Psoas muscle (tissue), 8 donors: Measurements from ENCODE around the gene THRA. TPM values are rescaled to one million over a fixed set of nuclear protein-coding genes. Genes with fewer than 3 reads are reported as not detected.
"Not testable (repeated sequence)": the region's sequence is repeated elsewhere in the genome, so short reads cannot be mapped to it uniquely, and the experiment has no call there.

ENCODE experiments used
- ATAC-seq, 4 donors: fragments of 200-7000 bp; cut with Tn5 transposase; one replicate each; pipeline ENCODE4 v1.9.1; 2020; ENCODE audit warnings: moderate library complexity in 3 of 4, mild to moderate bottlenecking in 2 of 4
- DNase-seq, 2 donors: peaks; one replicate each; pipeline ENCODE4 v3.0.0-alpha.2; 2020
- H3K27ac ChIP-seq: fragments of 200-600 bp; one replicate; pipeline ENCODE4 v1.8.0; 2022
- H3K27me3 ChIP-seq, 3 donors: fragments of 200-600 bp in 1 of 3; one replicate each; pipeline versions ENCODE4 v1.6.1 to v1.8.0; 2013 to 2022; ENCODE audit warnings: low read length in 2 of 3, mild to moderate bottlenecking in 2 of 3, moderate library complexity in 1 of 3; ENCODE audit not compliant: insufficient read depth in 3 of 3
- H3K36me3 ChIP-seq, 2 donors: fragments of 200-600 bp in 1 of 2; one replicate each; pipeline versions ENCODE4 v1.6.1 to v1.8.0; 2013 to 2022; ENCODE audit warnings: low read depth in 1 of 2, mild to moderate bottlenecking in 1 of 2, moderate library complexity in 1 of 2; ENCODE audit not compliant: insufficient read depth in 1 of 2
- H3K4me1 ChIP-seq: fragments of 200-600 bp; one replicate; pipeline ENCODE4 v1.8.0; 2022
- H3K4me3 ChIP-seq: fragments of 200-600 bp; one replicate; pipeline ENCODE4 v1.8.0; 2022; ENCODE audit warnings: mild to moderate bottlenecking
- H3K9me3 ChIP-seq: fragments of 200-600 bp; one replicate; pipeline ENCODE4 v1.8.0; 2022
- WGBS, 3 donors: extraction: QIAGEN DNeasy Blood & Tissue Kit; methylation state at CpG; one replicate each; pipeline versions ENCODE4 v1.1.6 to v1.1.7; 2013; 5-methylcytosine and 5-hydroxymethylcytosine counted together
- intact Hi-C, 2 donors: fragments of 100-400 bp; cut with DNase I; formaldehyde crosslinking; loops; one replicate each; pipeline versions ENCODE4 v1.11.0 to v1.14.2; 2022
- polyA plus RNA-seq, 3 donors: library from polyadenylated mRNA; stranded (reverse); fragments of 200-250 nt; gene quantifications; one replicate each; pipeline ENCODE4 v1.2.3, GENCODE V29; 2013
- total RNA-seq, 4 donors: library from RNA; stranded (reverse); fragmentation: NEBNext Ultra II Directional in 2 of 4; extraction: Animal tissue kit (Norgen Biotek cat#: 25700) in 2 of 4; gene quantifications; one replicate each; pipeline versions ENCODE4 v1.2.1 to v1.2.4, GENCODE V29; 2021 to 2023
- TF ChIP-seq, protein P1 (sequence below): fragments of 200-600 bp; IDR thresholded peaks from one replicate; pipeline ENCODE4 v1.8.0; 2022; ENCODE audit warnings: antibody characterized with exemption
- donor health status: healthy with polysubstance abuse.
- donor health status: DM: no; HTN: no; CAD: no; lungs with moderate emphysema.
- donor health status: Bipolar disorder and iron deficiency.
- donor health status: healthy.
- donor health status: DM: yes; HTN: yes; CAD: no.
- donor health status: DM: no; HTN: no; CAD: no.
- donor health status: DM: no; HTN: no; CAD: no.
- donor health status: DM: yes; HTN: yes; CAD: no.

THRA gene
- total and polyA plus RNA-seq, 7 donors = 9.5 to 60.0 (median 41.2) TPM

- Histone ChIP-seq H3K27me3 (no peaks in the 10 kb centered on the region), H3K27ac (peak overlapping the region; percentile 98), H3K4me3 (peak overlapping the region; percentile 85), H3K36me3 (peaks cover 12 to 65% of the 10 kb centered on the region in 2 donors), H3K9me3 (no peaks in the 10 kb centered on the region), H3K4me1 (peaks cover 29% of the 10 kb centered on the region)
- ATAC-seq (peak in 3 of 4 donors; percentile 6 to 7 (median 7)), DNase-seq (no peak)
- intact Hi-C loops = loop anchor here in 1 of 2 donors (2.0 kb wide), 1 partner anchor 17 kb away; no protein-coding TSS in a partner anchor
- 7 to 12% (median 12%) methylated on average over 14 of the region's 14 CpGs for WGBS, 3 donors
- TF ChIP-seq, protein P1, sequence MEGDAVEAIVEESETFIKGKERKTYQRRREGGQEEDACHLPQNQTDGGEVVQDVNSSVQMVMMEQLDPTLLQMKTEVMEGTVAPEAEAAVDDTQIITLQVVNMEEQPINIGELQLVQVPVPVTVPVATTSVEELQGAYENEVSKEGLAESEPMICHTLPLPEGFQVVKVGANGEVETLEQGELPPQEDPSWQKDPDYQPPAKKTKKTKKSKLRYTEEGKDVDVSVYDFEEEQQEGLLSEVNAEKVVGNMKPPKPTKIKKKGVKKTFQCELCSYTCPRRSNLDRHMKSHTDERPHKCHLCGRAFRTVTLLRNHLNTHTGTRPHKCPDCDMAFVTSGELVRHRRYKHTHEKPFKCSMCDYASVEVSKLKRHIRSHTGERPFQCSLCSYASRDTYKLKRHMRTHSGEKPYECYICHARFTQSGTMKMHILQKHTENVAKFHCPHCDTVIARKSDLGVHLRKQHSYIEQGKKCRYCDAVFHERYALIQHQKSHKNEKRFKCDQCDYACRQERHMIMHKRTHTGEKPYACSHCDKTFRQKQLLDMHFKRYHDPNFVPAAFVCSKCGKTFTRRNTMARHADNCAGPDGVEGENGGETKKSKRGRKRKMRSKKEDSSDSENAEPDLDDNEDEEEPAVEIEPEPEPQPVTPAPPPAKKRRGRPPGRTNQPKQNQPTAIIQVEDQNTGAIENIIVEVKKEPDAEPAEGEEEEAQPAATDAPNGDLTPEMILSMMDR = no peak
Measured at GRCh38 chr17:40139566-40140058, 76.8 kb downstream of the THRA start.

GRCh38 chr17:40143166-40143565, 80.4 kb downstream of the THRA start:
- WGBS, 3 donors = 73 to 84% (median 83%) methylated on average over 3 of the region's 3 CpGs
- H3K36me3 ChIP-seq = peaks cover 2 to 71% of the 10 kb centered on the region in 2 donors

More at GRCh38 chr17:40143166-40143565, 80.4 kb downstream of the THRA start:
- ATAC-seq, H3K9me3 ChIP-seq, intact Hi-C loops, H3K27me3 ChIP-seq, H3K4me3 ChIP-seq, DNase-seq: not testable (repeated sequence)
- H3K4me1 ChIP-seq = peaks cover 46% of the 10 kb centered on the region
- peak overlapping the region; percentile 36 for H3K27ac ChIP-seq

Other genes with a start within 250 kb of the THRA start
- under 1 TPM; 0.12 to 0.82 (median 0.57) TPM for gene IKZF3, start 198.7 kb upstream of the THRA start, total RNA-seq
- under 1 TPM; 0.01 to 0.14 (median 0.03) TPM for gene IKZF3, start 198.7 kb upstream of the THRA start, polyA plus RNA-seq
- not detected for gene ZPBP2, start 194.8 kb upstream of the THRA start, total RNA-seq
- gene ZPBP2, start 194.8 kb upstream of the THRA start, polyA plus RNA-seq = not detected
- gene GSDMB, start 144.3 kb upstream of the THRA start, total RNA-seq = 1 to 10 TPM in 1 of 4 donors, under 1 TPM in 3; 0.54 to 3.6 (median 0.93) TPM
- gene GSDMB, start 144.3 kb upstream of the THRA start, polyA plus RNA-seq = 1 to 10 TPM in 1 of 3 donors, under 1 TPM in 2; 0.77 to 1.1 (median 1.00) TPM
- gene ORMDL3, start 135.4 kb upstream of the THRA start, total RNA-seq = 10 to 100 TPM; 16.9 to 25.1 (median 22.0) TPM
- gene ORMDL3, start 135.4 kb upstream of the THRA start, polyA plus RNA-seq = 10 to 100 TPM; 18.7 to 66.9 (median 23.6) TPM
- gene LRRC3C, start 135.2 kb upstream of the THRA start, total RNA-seq = not detected
- under 1 TPM in 1 of 3 donors, not detected in 2; 0.04 TPM for gene LRRC3C, start 135.2 kb upstream of the THRA start, polyA plus RNA-seq
- under 1 TPM in 2 of 4 donors, not detected in 2; 0.24 to 0.32 TPM for gene GSDMA, start 100.0 kb upstream of the THRA start, total RNA-seq
- gene GSDMA, start 100.0 kb upstream of the THRA start, polyA plus RNA-seq = under 1 TPM in 2 of 3 donors, not detected in 1; 0.03 to 0.06 TPM
- gene PSMD3, start 82.2 kb upstream of the THRA start, total RNA-seq = 100 to 1,000 TPM; 137 to 253 (median 220) TPM
- 100 to 1,000 TPM; 168 to 392 (median 234) TPM for gene PSMD3, start 82.2 kb upstream of the THRA start, polyA plus RNA-seq
- gene CSF3, start 47.5 kb upstream of the THRA start, total RNA-seq = 10 to 100 TPM in 2 of 4 donors, under 1 TPM in 2; 0.30 to 39.8 (median 19.4) TPM
- 10 to 100 TPM in 1 of 3 donors, 1 to 10 TPM in 2; 3.4 to 46.2 (median 3.9) TPM for gene CSF3, start 47.5 kb upstream of the THRA start, polyA plus RNA-seq
- 100 to 1,000 TPM in 2 of 4 donors, 10 to 100 TPM in 2; 56.3 to 120 (median 87.9) TPM for gene MED24, start 8.6 kb upstream of the THRA start, total RNA-seq
- 100 to 1,000 TPM in 1 of 3 donors, 10 to 100 TPM in 2; 51.1 to 115 (median 55.9) TPM for gene MED24, start 8.6 kb upstream of the THRA start, polyA plus RNA-seq
- 10 to 100 TPM; 29.4 to 88.7 (median 51.0) TPM for gene NR1D1, start 37.6 kb downstream of the THRA start, total RNA-seq
- gene NR1D1, start 37.6 kb downstream of the THRA start, polyA plus RNA-seq = 10 to 100 TPM; 21.4 to 41.6 (median 24.4) TPM
- gene MSL1, start 59.0 kb downstream of the THRA start, total RNA-seq = 10 to 100 TPM; 63.3 to 75.6 (median 69.0) TPM
- gene MSL1, start 59.0 kb downstream of the THRA start, polyA plus RNA-seq = 10 to 100 TPM; 48.6 to 84.7 (median 56.4) TPM
- gene CASC3, start 77.6 kb downstream of the THRA start, total RNA-seq = 10 to 100 TPM; 43.9 to 76.7 (median 57.1) TPM
- 10 to 100 TPM; 34.5 to 53.6 (median 38.6) TPM for gene CASC3, start 77.6 kb downstream of the THRA start, polyA plus RNA-seq
- 1 to 10 TPM; 2.8 to 5.7 (median 3.9) TPM for gene RAPGEFL1, start 114.5 kb downstream of the THRA start, total RNA-seq
- gene RAPGEFL1, start 114.5 kb downstream of the THRA start, polyA plus RNA-seq = 1 to 10 TPM; 1.7 to 4.2 (median 3.5) TPM
- gene WIPF2, start 156.3 kb downstream of the THRA start, total RNA-seq = 1 to 10 TPM; 6.8 to 9.6 (median 8.4) TPM
- 10 to 100 TPM in 1 of 3 donors, 1 to 10 TPM in 2; 4.0 to 10.5 (median 4.8) TPM for gene WIPF2, start 156.3 kb downstream of the THRA start, polyA plus RNA-seq
- under 1 TPM; 0.27 to 0.90 (median 0.42) TPM for gene CDC6, start 224.9 kb downstream of the THRA start, total RNA-seq
- gene CDC6, start 224.9 kb downstream of the THRA start, polyA plus RNA-seq = 1 to 10 TPM in 2 of 3 donors, under 1 TPM in 1; 0.86 to 2.5 (median 1.4) TPM
- 10 to 100 TPM; 15.0 to 51.1 (median 44.6) TPM for gene RARA, start 246.2 kb downstream of the THRA start, total RNA-seq
- 10 to 100 TPM; 15.0 to 76.9 (median 18.6) TPM for gene RARA, start 246.2 kb downstream of the THRA start, polyA plus RNA-seq